ENCODE results near the gene CASQ1.

CASQ1 gene

GRCh38 chr1:160227034-160227433 lies 36.7 kb downstream of the CASQ1 start:
- DNase-seq (ENCODE audit: low spot score): no peak

GRCh38 chr1:160227561-160227960 lies 37.2 kb downstream of the CASQ1 start:
- DNase-seq (ENCODE audit: low spot score): no peak

GRCh38 chr1:160228431-160228830 lies 38.1 kb downstream of the CASQ1 start:
- no peak for DNase-seq (ENCODE audit: low spot score)

- no peak for DNase-seq (ENCODE audit: low spot score)
Measured at GRCh38 chr1:160232911-160233310, 42.5 kb downstream of the CASQ1 start.

- no peak for DNase-seq (ENCODE audit: low spot score)
Measured at GRCh38 chr1:160236806-160237205, 46.4 kb downstream of the CASQ1 start.

- DNase-seq (ENCODE audit: low spot score): no peak
Measured at GRCh38 chr1:160237558-160237957, 47.2 kb downstream of the CASQ1 start.

- DNase-seq (ENCODE audit: low spot score): no peak
Measured at GRCh38 chr1:160238408-160238807, 48.0 kb downstream of the CASQ1 start.

GRCh38 chr1:160239582-160240299 lies 49.4 kb downstream of the CASQ1 start:
- DNase-seq (ENCODE audit: low spot score): no peak

GRCh38 chr1:160243767-160244166 lies 53.4 kb downstream of the CASQ1 start:
- no peak for DNase-seq (ENCODE audit: low spot score)

GRCh38 chr1:160244209-160244608 lies 53.8 kb downstream of the CASQ1 start:
- DNase-seq (ENCODE audit: low spot score): no peak

GRCh38 chr1:160245434-160245833 lies 55.1 kb downstream of the CASQ1 start:
- DNase-seq (ENCODE audit: low spot score): no peak

GRCh38 chr1:160247053-160247452 lies 56.7 kb downstream of the CASQ1 start:
- no peak for DNase-seq (ENCODE audit: low spot score)

GRCh38 chr1:160251011-160251410 lies 60.6 kb downstream of the CASQ1 start:
- DNase-seq (ENCODE audit: low spot score): no peak
